Adipocyte (in vitro differentiated cells): ENCODE data around the gene PSMB10.

ENCODE experiments used
- DNase-seq: peaks from one replicate; pipeline ENCODE4 v3.0.0-alpha.2; 2015; ENCODE audit warnings: low read depth
- H3K27me3 ChIP-seq: replicated peaks from 2 replicates; pipeline ENCODE4 v1.7.0; 2013; ENCODE audit warnings: mild to moderate bottlenecking, low read length, moderate library complexity; ENCODE audit not compliant: control insufficient read depth, insufficient read depth
- H3K36me3 ChIP-seq: 2 replicates; pipeline ENCODE4 v1.7.0; 2013; ENCODE audit warnings: low read length, mild to moderate bottlenecking, moderate library complexity; ENCODE audit not compliant: control insufficient read depth, insufficient read depth, severe bottlenecking
- H3K4me1 ChIP-seq: 2 replicates; pipeline ENCODE4 v1.7.0; 2013; ENCODE audit warnings: mild to moderate bottlenecking, low read length, moderate library complexity; ENCODE audit not compliant: control insufficient read depth, insufficient read depth
- H3K4me3 ChIP-seq: 2 replicates; pipeline ENCODE4 v1.7.0; 2013; ENCODE audit warnings: mild to moderate bottlenecking, low read length, moderate library complexity
- H3K9ac ChIP-seq: 2 replicates; pipeline ENCODE4 v1.7.0; 2013; ENCODE audit warnings: mild to moderate bottlenecking, low read length, moderate library complexity
- H3K9me3 ChIP-seq: 2 replicates; pipeline ENCODE4 v1.7.0; 2013; ENCODE audit warnings: mild to moderate bottlenecking, low read length, moderate library complexity; ENCODE audit not compliant: control insufficient read depth

Gene PSMB10

DNA sequence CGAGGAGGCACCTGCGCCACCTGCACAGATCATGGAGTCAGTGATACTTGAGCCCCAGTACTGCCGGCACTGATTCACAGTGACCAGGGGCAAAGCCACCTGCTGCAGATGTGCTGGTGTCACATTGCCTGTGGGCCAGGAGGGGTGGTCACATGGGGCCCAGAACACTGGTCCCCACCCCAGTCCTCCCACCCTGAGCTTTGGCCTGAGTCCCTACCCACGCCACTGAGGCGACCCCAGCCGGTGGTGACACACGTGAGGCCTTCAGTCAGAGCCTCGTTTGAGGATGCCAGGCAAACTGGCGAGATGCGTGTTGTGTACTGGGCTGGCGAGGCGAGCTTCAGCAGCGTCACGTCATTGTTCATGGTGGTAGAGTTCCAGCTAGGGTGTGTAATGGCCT lies 6.5 kb downstream of the PSMB10 start:
- Histone ChIP-seq H3K9me3 (no peaks in the 10 kb centered on the region), H3K36me3 (peaks cover 35% of the 10 kb centered on the region), H3K9ac (no peak overlapping the region), H3K4me3 (no peak overlapping the region), H3K27me3 (no peaks in the 10 kb centered on the region), H3K4me1 (peaks cover 27% of the 10 kb centered on the region)
- DNase-seq: no peak

DNA sequence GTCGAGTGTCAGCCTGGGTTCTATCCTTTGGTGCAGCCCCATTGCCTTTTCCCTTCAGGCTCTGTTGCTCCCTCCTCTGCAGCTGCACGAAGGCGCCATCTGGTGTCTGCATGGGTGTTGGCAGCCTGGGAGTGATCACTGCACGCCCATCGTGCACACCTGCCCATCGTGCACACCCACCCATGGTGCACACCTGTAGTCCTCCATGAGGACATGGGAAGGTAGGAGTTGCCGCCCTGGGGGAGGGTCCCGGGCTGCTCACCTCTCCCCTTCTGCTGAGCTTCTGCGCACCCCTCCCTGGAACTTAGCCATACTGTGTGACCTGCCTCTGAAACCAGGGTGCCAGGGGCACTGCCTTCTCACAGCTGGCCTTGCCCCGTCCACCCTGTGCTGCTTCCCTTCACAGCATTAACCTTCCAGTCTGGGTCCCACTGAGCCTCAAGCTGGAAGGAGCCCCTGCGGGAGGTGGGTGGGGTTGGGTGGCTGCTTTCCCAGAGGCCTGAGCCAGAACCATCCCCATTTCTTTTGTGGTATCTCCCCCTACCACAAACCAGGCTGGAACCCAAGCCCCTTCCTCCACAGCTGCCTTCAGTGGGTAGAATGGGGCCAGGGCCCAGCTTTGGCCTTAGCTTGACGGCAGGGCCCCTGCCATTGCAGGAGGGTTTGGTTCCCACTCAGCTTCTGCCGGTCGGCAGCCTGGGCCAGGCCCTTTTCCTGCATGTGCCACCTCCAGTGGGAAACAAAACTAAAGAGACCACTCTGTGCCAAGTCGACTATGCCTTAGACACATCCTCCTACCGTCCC lies 7.9 kb downstream of the PSMB10 start:
- no peaks in the 10 kb centered on the region for H3K9me3 ChIP-seq
- no peaks in the 10 kb centered on the region for H3K27me3 ChIP-seq
- H3K4me3 ChIP-seq: no peak overlapping the region
- peaks cover 13% of the 10 kb centered on the region for H3K4me1 ChIP-seq
- peaks cover 35% of the 10 kb centered on the region for H3K36me3 ChIP-seq
- no peak overlapping the region for H3K9ac ChIP-seq
- peak; percentile 80 for DNase-seq

DNA sequence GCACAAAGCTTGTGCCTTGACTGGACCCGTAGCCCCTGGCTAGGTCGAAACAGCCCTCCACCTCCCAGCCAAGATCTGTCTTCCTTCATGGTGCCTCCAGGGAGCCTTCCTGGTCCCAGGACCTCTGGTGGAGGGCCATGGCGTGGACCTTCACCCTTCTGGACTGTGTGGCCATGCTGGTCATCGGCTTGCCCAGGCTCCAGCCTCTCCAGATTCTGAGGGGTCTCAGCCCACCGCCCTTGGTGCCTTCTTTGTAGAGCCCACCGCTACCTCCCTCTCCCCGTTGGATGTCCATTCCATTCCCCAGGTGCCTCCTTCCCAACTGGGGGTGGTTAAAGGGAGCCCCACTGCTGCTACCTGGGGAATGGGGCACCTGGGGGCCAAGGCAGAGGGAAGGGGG lies 8.5 kb downstream of the PSMB10 start:
- Histone ChIP-seq H3K9me3 (no peaks in the 10 kb centered on the region), H3K36me3 (peaks cover 35% of the 10 kb centered on the region), H3K4me3 (no peak overlapping the region), H3K9ac (no peak overlapping the region), H3K27me3 (no peaks in the 10 kb centered on the region), H3K4me1 (peaks cover 10% of the 10 kb centered on the region)
- no peak for DNase-seq

DNA sequence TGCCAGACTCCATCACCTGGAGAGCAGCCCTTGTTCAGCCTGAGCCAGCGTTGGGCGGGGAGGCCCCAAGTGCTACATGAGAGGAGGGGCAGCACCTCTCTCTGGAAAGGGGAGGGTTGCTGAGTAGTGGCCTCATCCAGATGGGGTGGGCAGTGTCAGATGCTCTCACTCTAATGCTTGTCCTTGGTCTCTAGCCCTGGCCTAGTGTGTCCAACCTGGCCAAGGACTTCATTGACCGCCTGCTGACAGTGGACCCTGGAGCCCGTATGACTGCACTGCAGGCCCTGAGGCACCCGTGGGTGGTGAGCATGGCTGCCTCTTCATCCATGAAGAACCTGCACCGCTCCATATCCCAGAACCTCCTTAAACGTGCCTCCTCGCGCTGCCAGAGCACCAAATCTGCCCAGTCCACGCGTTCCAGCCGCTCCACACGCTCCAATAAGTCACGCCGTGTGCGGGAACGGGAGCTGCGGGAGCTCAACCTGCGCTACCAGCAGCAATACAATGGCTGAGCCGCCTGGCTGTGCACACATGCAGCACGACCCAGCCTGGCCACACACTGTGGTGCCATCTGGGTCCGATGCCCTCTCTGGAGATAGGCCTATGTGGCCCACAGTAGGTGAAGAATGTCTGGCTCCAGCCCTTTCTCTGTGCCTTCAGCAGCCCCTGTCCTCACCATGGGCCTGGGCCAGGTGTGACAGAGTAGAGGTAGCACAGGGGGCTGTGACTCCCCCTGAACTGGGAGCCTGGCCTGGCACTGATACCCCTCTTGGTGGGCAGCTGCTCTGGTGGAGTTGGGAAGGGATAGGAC lies 9.3 kb downstream of the PSMB10 start:
- H3K4me3 ChIP-seq: no peak overlapping the region
- peaks cover 35% of the 10 kb centered on the region for H3K36me3 ChIP-seq
- DNase-seq: no peak
- H3K4me1 ChIP-seq: peaks cover 10% of the 10 kb centered on the region
- no peaks in the 10 kb centered on the region for H3K27me3 ChIP-seq
- H3K9ac ChIP-seq: no peak overlapping the region
- H3K9me3 ChIP-seq: no peaks in the 10 kb centered on the region

DNA sequence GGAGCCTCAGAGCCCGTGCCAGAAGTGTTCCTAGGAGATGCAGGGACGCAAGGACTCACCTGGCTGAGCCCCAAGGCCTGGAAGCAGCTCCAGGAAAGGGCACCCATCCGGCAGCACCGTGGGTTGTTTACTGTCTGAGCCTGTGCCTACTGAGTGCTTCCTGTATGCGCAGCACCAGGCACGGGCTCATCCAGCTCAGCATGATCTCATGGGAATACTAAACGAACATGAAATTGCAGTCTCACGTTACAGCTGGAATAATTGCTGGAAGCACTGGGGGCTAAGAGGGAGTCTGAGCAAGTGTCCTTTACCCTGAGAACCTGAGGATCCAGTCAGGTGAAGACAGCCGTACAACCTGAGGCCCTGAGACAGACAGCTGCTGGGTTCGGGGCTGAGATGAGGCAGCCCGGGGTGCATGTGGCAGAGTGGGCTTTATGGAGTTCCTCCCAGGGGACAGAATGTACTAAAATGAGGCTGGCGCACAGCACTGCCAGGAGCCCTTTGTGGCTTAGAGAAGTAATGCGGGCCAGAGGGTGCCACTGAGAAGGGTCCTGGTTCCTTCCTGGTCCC lies 10.4 kb downstream of the PSMB10 start:
- Histone ChIP-seq H3K4me3 (no peak overlapping the region), H3K9me3 (no peaks in the 10 kb centered on the region), H3K9ac (peak overlapping the region; percentile 28), H3K36me3 (peaks cover 35% of the 10 kb centered on the region), H3K4me1 (peaks cover 10% of the 10 kb centered on the region), H3K27me3 (no peaks in the 10 kb centered on the region)
- DNase-seq: peak; percentile 40

DNA sequence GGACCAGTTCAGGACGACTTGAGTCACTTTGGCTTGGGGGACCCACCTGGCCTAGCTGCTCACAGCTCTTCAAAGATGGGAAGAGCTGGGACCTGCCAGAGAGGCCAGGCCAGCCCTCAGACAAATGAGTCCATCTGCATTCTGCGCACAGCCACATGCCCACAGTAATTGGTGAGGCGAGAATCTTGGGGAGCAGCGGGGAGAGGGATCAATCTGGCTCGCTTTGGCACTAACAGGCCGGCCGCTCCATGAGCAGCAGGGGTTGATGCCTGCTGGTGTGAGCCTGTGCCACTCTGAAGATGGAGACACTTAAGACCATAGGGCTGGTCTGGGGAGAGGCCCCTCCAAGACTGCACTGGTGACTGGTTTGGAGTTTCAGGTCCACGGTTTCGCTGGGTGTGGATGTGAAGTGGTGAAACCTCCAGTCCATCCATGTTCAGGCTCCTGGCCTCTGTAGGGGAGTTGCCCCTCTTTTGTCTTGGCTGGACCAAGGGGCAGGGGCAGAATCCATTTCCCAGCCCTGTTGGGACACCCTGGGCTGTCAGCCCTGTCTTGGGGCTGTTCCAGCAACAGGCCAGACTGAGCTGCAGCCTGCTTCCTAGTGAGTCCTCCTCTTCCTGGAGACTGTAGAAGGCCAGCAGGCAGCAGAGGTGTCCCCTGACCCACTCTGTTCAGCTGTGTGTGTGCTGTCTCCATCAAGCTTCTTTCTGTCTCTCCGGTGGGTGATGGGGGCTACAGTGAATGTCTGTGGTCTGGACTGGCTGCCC lies 12.3 kb downstream of the PSMB10 start:
- Histone ChIP-seq H3K4me3 (no peak overlapping the region), H3K27me3 (no peaks in the 10 kb centered on the region), H3K36me3 (peaks cover 24% of the 10 kb centered on the region), H3K9ac (no peak overlapping the region), H3K4me1 (peaks cover 10% of the 10 kb centered on the region), H3K9me3 (no peaks in the 10 kb centered on the region)
- no peak for DNase-seq

GRCh38 chr16:67923414-67924116 lies 13.1 kb downstream of the PSMB10 start:
- Histone ChIP-seq H3K27me3 (no peaks in the 10 kb centered on the region), H3K9ac (no peak overlapping the region), H3K36me3 (peaks cover 16% of the 10 kb centered on the region), H3K9me3 (no peaks in the 10 kb centered on the region), H3K4me3 (no peak overlapping the region), H3K4me1 (peaks cover 10% of the 10 kb centered on the region)
- no peak for DNase-seq

DNA sequence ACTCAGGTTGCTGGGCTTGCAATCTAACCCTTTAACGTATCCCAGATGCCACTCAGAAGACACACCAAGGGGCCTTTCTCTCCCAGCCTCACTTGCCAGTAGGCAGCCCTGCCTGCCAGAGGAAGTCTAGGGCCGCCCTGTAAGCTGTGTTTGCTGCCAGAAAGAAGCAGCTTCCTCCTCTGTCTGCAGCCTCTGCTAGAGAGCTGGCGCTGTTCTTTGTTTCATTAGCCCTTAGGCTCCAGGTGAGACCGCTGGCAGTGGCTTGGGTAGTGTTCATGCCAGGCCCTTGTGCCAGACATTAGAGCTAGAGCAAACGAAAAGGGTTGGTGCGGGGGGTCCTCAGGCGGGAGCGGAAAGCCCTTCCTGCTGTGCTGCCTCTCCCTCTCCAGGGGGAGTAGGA lies 13.9 kb downstream of the PSMB10 start:
- no peaks in the 10 kb centered on the region for H3K9me3 ChIP-seq
- no peak overlapping the region for H3K9ac ChIP-seq
- H3K27me3 ChIP-seq: no peaks in the 10 kb centered on the region
- peaks cover 16% of the 10 kb centered on the region for H3K4me1 ChIP-seq
- no peak for DNase-seq
- no peak overlapping the region for H3K4me3 ChIP-seq
- peaks cover 8% of the 10 kb centered on the region for H3K36me3 ChIP-seq

GRCh38 chr16:67922221-67922620 lies 14.4 kb downstream of the PSMB10 start:
- Histone ChIP-seq H3K27me3 (no peaks in the 10 kb centered on the region), H3K4me1 (peaks cover 21% of the 10 kb centered on the region), H3K9ac (no peak overlapping the region), H3K9me3 (no peaks in the 10 kb centered on the region), H3K4me3 (no peak overlapping the region), H3K36me3 (peaks cover 3% of the 10 kb centered on the region)
- no peak for DNase-seq

DNA sequence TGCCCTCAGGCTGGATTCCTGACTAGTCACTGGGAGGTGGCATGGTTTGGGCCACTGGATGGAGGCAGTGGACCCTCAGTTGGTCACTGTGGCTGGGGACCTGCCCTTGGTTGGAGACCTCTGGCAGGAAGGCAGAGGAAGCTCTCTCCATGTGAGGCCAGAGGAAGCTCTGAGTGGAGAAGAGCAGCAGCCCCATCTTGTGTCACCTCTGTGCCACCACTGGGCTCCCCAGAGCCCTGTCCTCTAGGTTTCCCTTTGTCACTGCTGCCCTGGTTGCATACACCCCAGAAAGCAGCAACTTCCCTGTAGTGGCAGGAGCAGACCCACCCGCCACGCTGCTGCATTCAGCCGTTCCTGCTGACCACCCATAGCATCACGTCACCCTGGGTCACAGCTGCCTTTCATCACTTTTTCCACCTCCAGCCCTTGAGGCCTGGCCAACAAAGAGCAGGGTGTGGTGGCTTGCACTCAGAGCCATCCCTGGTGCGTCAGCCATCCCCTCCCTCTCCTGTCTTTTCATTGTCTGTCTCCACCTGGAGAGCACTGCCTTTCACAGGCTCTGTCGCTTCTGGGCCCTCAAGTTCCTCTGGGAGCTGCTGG lies 16.9 kb downstream of the PSMB10 start:
- Histone ChIP-seq H3K9ac (no peak overlapping the region), H3K9me3 (no peaks in the 10 kb centered on the region), H3K27me3 (no peaks in the 10 kb centered on the region), H3K4me1 (peaks cover 19% of the 10 kb centered on the region), H3K4me3 (no peak overlapping the region), H3K36me3 (no peaks in the 10 kb centered on the region)
- no peak for DNase-seq
